Neural progenitor cell (in vitro differentiated cells): ENCODE data around the gene AP2M1. TPM values are rescaled to one million over a fixed set of nuclear protein-coding genes. Genes with fewer than 3 reads are reported as not detected.

Source experiments
- DNase-seq: peaks from one replicate; pipeline ENCODE4 v3.0.0-alpha.2; 2016; ENCODE audit warnings: low spot score
- H2AFZ ChIP-seq: fragments of 200-600 bp; sonication (generic); replicated peaks from 2 replicates; pipeline ENCODE4 v1.6.1; 2016; ENCODE audit warnings: antibody characterized with exemption
- H3F3A ChIP-seq: fragments of 200-600 bp; sonication (generic); 2 replicates; pipeline ENCODE4 v1.6.1; 2016; ENCODE audit warnings: antibody characterized with exemption, low read depth
- H3K27ac ChIP-seq: fragments of 200-600 bp; sonication (generic); 2 replicates; pipeline ENCODE4 v1.5.1; 2016; ENCODE audit warnings: mild to moderate bottlenecking
- H3K27me3 ChIP-seq: fragments of 200-600 bp; sonication (generic); 2 replicates; pipeline ENCODE4 v1.6.1; 2016; ENCODE audit warnings: mild to moderate bottlenecking, moderate library complexity
- H3K36me3 ChIP-seq: fragments of 200-600 bp; sonication (generic); 2 replicates; pipeline ENCODE4 v1.5.1; 2016
- H3K4me1 ChIP-seq: fragments of 200-600 bp; sonication (generic); 2 replicates; pipeline ENCODE4 v1.6.1; 2016; ENCODE audit warnings: mixed run types
- H3K4me2 ChIP-seq: fragments of 200-600 bp; sonication (generic); 2 replicates; pipeline ENCODE4 v1.6.1; 2016
- H3K4me3 ChIP-seq: fragments of 200-600 bp; sonication (generic); 2 replicates; pipeline ENCODE4 v1.5.1; 2016
- H3K79me2 ChIP-seq: fragments of 200-600 bp; sonication (generic); 2 replicates; pipeline ENCODE4 v1.6.1; 2016; ENCODE audit warnings: low read depth
- H3K9ac ChIP-seq: fragments of 200-600 bp; sonication (generic); 2 replicates; pipeline ENCODE4 v1.6.1; 2016
- H3K9me3 ChIP-seq: fragments of 200-600 bp; sonication (generic); 2 replicates; pipeline ENCODE4 v1.5.1; 2016; ENCODE audit warnings: low read depth
- H4K20me1 ChIP-seq: fragments of 200-600 bp; sonication (generic); 2 replicates; pipeline ENCODE4 v1.6.1; 2016; ENCODE audit warnings: low read depth
- H3K27ac Mint-ChIP-seq: 3 replicates; pipeline ENCODE4 v1.8.0; 2021; ENCODE audit warnings: mixed read lengths
- H3K27me3 Mint-ChIP-seq: 2 replicates; pipeline ENCODE4 v1.8.0; 2022; ENCODE audit warnings: low read depth, mild to moderate bottlenecking, inconsistent platforms, moderate library complexity, mixed read lengths; ENCODE audit not compliant: insufficient read depth
- H3K36me3 Mint-ChIP-seq: 3 replicates; pipeline ENCODE4 v1.8.0; 2021; ENCODE audit warnings: mixed read lengths
- H3K4me1 Mint-ChIP-seq: 3 replicates; pipeline ENCODE4 v1.8.0; 2021; ENCODE audit warnings: mixed read lengths
- H3K4me3 Mint-ChIP-seq: 3 replicates; pipeline ENCODE4 v1.8.0; 2021; ENCODE audit warnings: mild to moderate bottlenecking, moderate library complexity, mixed read lengths
- H3K9me3 Mint-ChIP-seq: 3 replicates; pipeline ENCODE4 v1.8.0; 2020; ENCODE audit warnings: mixed read lengths
- CTCF ChIP-seq: fragments of 200-600 bp; sonication (generic); IDR thresholded peaks from 2 replicates; pipeline ENCODE4 v1.5.1; 2017; ENCODE audit warnings: antibody characterized with exemption, mild to moderate bottlenecking
- EZH2 ChIP-seq: fragments of 200-600 bp; sonication (generic); IDR thresholded peaks from 2 replicates; pipeline ENCODE4 v1.6.1; 2017; ENCODE audit warnings: antibody characterized with exemption, mild to moderate bottlenecking, moderate library complexity
- EZH2phosphoT487 ChIP-seq: fragments of 200-600 bp; sonication (generic); IDR thresholded peaks from 2 replicates; pipeline ENCODE4 v1.6.1; 2017; ENCODE audit warnings: antibody characterized with exemption
- total RNA-seq: library from RNA; depleted of rRNA; stranded (reverse); fragments of >200 nt; gene quantifications from 2 replicates; pipeline ENCODE4 v1.2.3, GENCODE V29; 2015; ENCODE audit warnings: low replicate concordance

The AP2M1 gene
- total RNA-seq, 1 donor from 2014 or later, result 309 TPM

- Mint-ChIP-seq H3K36me3 (peaks cover 35% of the 10 kb centered on the region), H3K27ac (no peak overlapping the region), H3K9me3 (no peaks in the 10 kb centered on the region), H3K4me3 (no peak overlapping the region), H3K27me3 (peaks cover under 1% of the 10 kb centered on the region), H3K4me1 (peaks cover 7% of the 10 kb centered on the region)
- Histone ChIP-seq H4K20me1 (peaks cover under 1% of the 10 kb centered on the region), H3K4me2 (no peak overlapping the region), H3K4me3 (no peak overlapping the region), H2AFZ (no peak overlapping the region), H3K9me3 (no peaks in the 10 kb centered on the region), H3F3A (peaks cover 8% of the 10 kb centered on the region), H3K79me2 (peaks cover 5% of the 10 kb centered on the region), H3K9ac (no peak overlapping the region), H3K36me3 (no peaks in the 10 kb centered on the region), H3K4me1 (no peaks in the 10 kb centered on the region), H3K27ac (no peak overlapping the region), H3K27me3 (no peaks in the 10 kb centered on the region)
- TF ChIP-seq EZH2phosphoT487 (no peak), CTCF (no peak), EZH2 (no peak)
- no peak for DNase-seq
Measured at GRCh38 chr3:184169896-184170875, 4.5 kb upstream of the AP2M1 start.

GRCh38 chr3:184171562-184171961, 3.1 kb upstream of the AP2M1 start:
- Histone ChIP-seq H3K27ac (no peak overlapping the region), H3K36me3 (no peaks in the 10 kb centered on the region), H2AFZ (no peak overlapping the region), H3K4me1 (peaks cover 8% of the 10 kb centered on the region), H3K4me3 (no peak overlapping the region), H3K79me2 (peaks cover 14% of the 10 kb centered on the region), H3K9ac (no peak overlapping the region), H3K4me2 (no peak overlapping the region), H3F3A (peaks cover 20% of the 10 kb centered on the region), H4K20me1 (peaks cover 7% of the 10 kb centered on the region), H3K9me3 (no peaks in the 10 kb centered on the region), H3K27me3 (no peaks in the 10 kb centered on the region)
- Mint-ChIP-seq H3K4me3 (no peak overlapping the region), H3K27me3 (peaks cover 6% of the 10 kb centered on the region), H3K27ac (no peak overlapping the region), H3K36me3 (peaks cover 31% of the 10 kb centered on the region), H3K4me1 (peaks cover 21% of the 10 kb centered on the region), H3K9me3 (no peaks in the 10 kb centered on the region)
- no peak for TF ChIP-seq CTCF
- DNase-seq, result no peak

GRCh38 chr3:184172681-184173373, 1.8 kb upstream of the AP2M1 start:
- H3K4me3 ChIP-seq, result no peak overlapping the region
- peaks cover 17% of the 10 kb centered on the region for H4K20me1 ChIP-seq
- Mint-ChIP-seq H3K27ac (no peak overlapping the region), H3K27me3 (peaks cover 6% of the 10 kb centered on the region), H3K4me3 (no peak overlapping the region), H3K4me1 (peaks cover 33% of the 10 kb centered on the region), H3K36me3 (peaks cover 23% of the 10 kb centered on the region), H3K9me3 (no peaks in the 10 kb centered on the region)
- peaks cover 17% of the 10 kb centered on the region for H3K4me1 ChIP-seq
- peaks cover 33% of the 10 kb centered on the region for H3F3A ChIP-seq
- H3K27me3 ChIP-seq, result no peaks in the 10 kb centered on the region
- no peak for TF ChIP-seq CTCF
- no peak for TF ChIP-seq EZH2phosphoT487
- TF ChIP-seq EZH2, result no peak
- no peak for DNase-seq
- peaks cover 23% of the 10 kb centered on the region for H3K79me2 ChIP-seq
- H3K27ac ChIP-seq, result no peak overlapping the region
- no peak overlapping the region for H2AFZ ChIP-seq
- no peak overlapping the region for H3K9ac ChIP-seq
- no peak overlapping the region for H3K4me2 ChIP-seq
- H3K36me3 ChIP-seq, result no peaks in the 10 kb centered on the region
- no peaks in the 10 kb centered on the region for H3K9me3 ChIP-seq
